Endodermal cell (in vitro differentiated cells): ENCODE data around the gene VSIG4. TPM values are rescaled to one million over a fixed set of nuclear protein-coding genes. Genes with fewer than 3 reads are reported as not detected.

Experiments
- DNase-seq: peaks from one replicate; pipeline ENCODE4 v3.0.0-alpha.2; 2017
- H3K27ac ChIP-seq: 2 replicates; pipeline ENCODE4 v1.5.1; 2013; ENCODE audit warnings: mild to moderate bottlenecking, low read depth, low read length, moderate library complexity
- H3K27me3 ChIP-seq: 2 replicates; pipeline ENCODE4 v1.6.1; 2013; ENCODE audit warnings: mild to moderate bottlenecking, low read length, moderate library complexity; ENCODE audit not compliant: insufficient read depth, control insufficient read depth, poor library complexity, severe bottlenecking
- H3K36me3 ChIP-seq: 2 replicates; pipeline ENCODE4 v1.7.0; 2013; ENCODE audit warnings: mild to moderate bottlenecking, low read length, moderate library complexity; ENCODE audit not compliant: control insufficient read depth, insufficient read depth
- H3K4me1 ChIP-seq: one replicate; pipeline ENCODE4 v1.7.0; 2013; ENCODE audit warnings: low read length; ENCODE audit not compliant: control insufficient read depth, insufficient read depth
- H3K4me3 ChIP-seq: 2 replicates; pipeline ENCODE4 v1.5.1; 2013; ENCODE audit warnings: mild to moderate bottlenecking, low read length, moderate library complexity
- H3K9ac ChIP-seq: 2 replicates; pipeline ENCODE4 v1.6.1; 2013; ENCODE audit warnings: mild to moderate bottlenecking, low read length, moderate library complexity; ENCODE audit not compliant: poor library complexity, severe bottlenecking; ENCODE audit errors: extremely low read depth
- H3K9me3 ChIP-seq: 2 replicates; pipeline ENCODE4 v1.6.1; 2013; ENCODE audit warnings: mild to moderate bottlenecking, low read length, moderate library complexity; ENCODE audit not compliant: control insufficient read depth
- H3K27ac Mint-ChIP-seq: 2 replicates; pipeline ENCODE4 v1.8.0; 2020; ENCODE audit warnings: mixed read lengths
- H3K27me3 Mint-ChIP-seq: 2 replicates; pipeline ENCODE4 v1.8.0; 2021; ENCODE audit warnings: mild to moderate bottlenecking, mixed read lengths; ENCODE audit not compliant: insufficient read depth
- H3K36me3 Mint-ChIP-seq: 2 replicates; pipeline ENCODE4 v1.8.0; 2020; ENCODE audit warnings: low read depth, mixed read lengths
- H3K4me1 Mint-ChIP-seq: 2 replicates; pipeline ENCODE4 v1.8.0; 2020; ENCODE audit warnings: mixed read lengths
- H3K4me3 Mint-ChIP-seq: 2 replicates; pipeline ENCODE4 v1.8.0; 2020; ENCODE audit warnings: mild to moderate bottlenecking, moderate library complexity, mixed read lengths
- H3K9me3 Mint-ChIP-seq: 2 replicates; pipeline ENCODE4 v1.8.0; 2020; ENCODE audit warnings: mild to moderate bottlenecking, mixed read lengths
- CTCF ChIP-seq: fragments of 200-600 bp; sonication (generic); conservative IDR thresholded peaks from 2 replicates; pipeline ENCODE4 v1.5.0; 2021; ENCODE audit warnings: antibody characterized with exemption, mild to moderate bottlenecking
- WGBS, 2 experiments: methylation state at CpG; one replicate each; pipeline versions ENCODE4 v1.1.5 to v1.1.7; 2013; ENCODE audit warnings: missing lambda C conversion rate in 2 of 2, mixed read lengths in 1 of 2; ENCODE audit not compliant: insufficient coverage in 1 of 2, insufficient read length in 1 of 2; 5-methylcytosine and 5-hydroxymethylcytosine counted together
- total RNA-seq, 2 donors: library from RNA; stranded (reverse); fragmentation: NEBNext Ultra II Directional in 1 of 2; extraction: Animal tissue kit (Norgen Biotek cat#: 25700) in 1 of 2; gene quantifications; 2 replicates in 1 of 2; 3 replicates in 1 of 2; pipeline ENCODE4 v1.2.1, GENCODE V29; 2021

Gene VSIG4
- total RNA-seq, 2 donors from 2014 or later = not detected

GRCh38 chrX:65993332-65993731 is 46.5 kb downstream of the VSIG4 start:
- no peak overlapping the region for H3K27ac ChIP-seq
- H3K4me1 Mint-ChIP-seq = peaks cover 10% of the 10 kb centered on the region
- H3K9me3 ChIP-seq = no peaks in the 10 kb centered on the region
- no peaks in the 10 kb centered on the region for H3K27me3 ChIP-seq
- H3K4me3 Mint-ChIP-seq = no peak overlapping the region
- H3K27me3 Mint-ChIP-seq = no peaks in the 10 kb centered on the region
- 94% methylated on average over 2 of the region's 2 CpGs; no CpG with 5 or more reads in 1 of the 2 experiments for WGBS, 2 experiments
- H3K27ac Mint-ChIP-seq = no peak overlapping the region
- H3K36me3 Mint-ChIP-seq = no peaks in the 10 kb centered on the region
- no peak for TF ChIP-seq CTCF
- peaks cover 37% of the 10 kb centered on the region for H3K9me3 Mint-ChIP-seq
- H3K9ac ChIP-seq = no peak overlapping the region
- H3K36me3 ChIP-seq = no peaks in the 10 kb centered on the region
- no peak for DNase-seq
- no peaks in the 10 kb centered on the region for H3K4me1 ChIP-seq
- H3K4me3 ChIP-seq = no peak overlapping the region

GRCh38 chrX:65990702-65991101 is 49.2 kb downstream of the VSIG4 start:
- H3K4me1 ChIP-seq = no peaks in the 10 kb centered on the region
- H3K4me3 ChIP-seq = no peak overlapping the region
- no peaks in the 10 kb centered on the region for H3K9me3 ChIP-seq
- H3K36me3 ChIP-seq = no peaks in the 10 kb centered on the region
- no peaks in the 10 kb centered on the region for H3K27me3 ChIP-seq
- no peak overlapping the region for H3K9ac ChIP-seq
- no peak overlapping the region for H3K27ac ChIP-seq
- no peaks in the 10 kb centered on the region for H3K36me3 Mint-ChIP-seq
- H3K27me3 Mint-ChIP-seq = no peaks in the 10 kb centered on the region
- peaks cover 34% of the 10 kb centered on the region for H3K9me3 Mint-ChIP-seq
- no peak overlapping the region for H3K4me3 Mint-ChIP-seq
- H3K4me1 Mint-ChIP-seq = peaks cover 14% of the 10 kb centered on the region
- H3K27ac Mint-ChIP-seq = no peak overlapping the region
- no peak for TF ChIP-seq CTCF
- DNase-seq = no peak

- H3K4me3 ChIP-seq = no peak overlapping the region
- H3K27me3 Mint-ChIP-seq = no peaks in the 10 kb centered on the region
- H3K9me3 ChIP-seq = no peaks in the 10 kb centered on the region
- H3K27ac Mint-ChIP-seq = no peak overlapping the region
- no peak for DNase-seq
- peaks cover 36% of the 10 kb centered on the region for H3K9me3 Mint-ChIP-seq
- no peaks in the 10 kb centered on the region for H3K4me1 ChIP-seq
- H3K9ac ChIP-seq = no peak overlapping the region
- H3K36me3 Mint-ChIP-seq = no peaks in the 10 kb centered on the region
- no peaks in the 10 kb centered on the region for H3K27me3 ChIP-seq
- no peak overlapping the region for H3K27ac ChIP-seq
- TF ChIP-seq CTCF = no peak
- H3K4me3 Mint-ChIP-seq = no peak overlapping the region
- no peaks in the 10 kb centered on the region for H3K36me3 ChIP-seq
- 100% methylated on average over 2 of the region's 3 CpGs; no CpG with 5 or more reads in 1 of the 2 experiments for whole genome bisulfite sequencing, 2 experiments
- peaks cover 15% of the 10 kb centered on the region for H3K4me1 Mint-ChIP-seq
These were observed 52.1 kb downstream of the VSIG4 start for GRCh38 chrX:65987811-65988210.
